ENCODE data around the gene DLST.

The DLST gene

GRCh38 chr14:74838166-74838565, 43.5 kb upstream of the DLST start:
- Histone ChIP-seq H3K4me1 (ENCODE audit: control insufficient read depth, insufficient read depth, low read length) (no peaks in the 10 kb centered on the region), H3K36me3 (ENCODE audit: control insufficient read depth in 2 of 2, insufficient read depth in 1 of 2, low read length in 2 of 2) (peaks cover 6 to 45% of the 10 kb centered on the region in 2 experiments), H3K27ac (ENCODE audit: extremely low read depth, low read depth, low read length) (no peak overlapping the region), H3K4me3 (ENCODE audit: low read depth, low read length) (no peak overlapping the region), H3K9me3 (ENCODE audit: control insufficient read depth, insufficient read depth, low read depth, low read length) (no peaks in the 10 kb centered on the region)
- CTCF ChIA-PET, result no interaction called here
- no peak for TF ChIP-seq ZNF140 (tag by site-specific recombination; IDR thresholded peaks at IDR 0.05)
- TF ChIP-seq ZNF16 (tag by site-specific recombination; IDR thresholded peaks at IDR 0.05; ENCODE audit: low read depth), result no peak
- TF ChIP-seq ZNF274 (IDR thresholded peaks at IDR 0.05; ENCODE audit: low read length), result no peak
- no peak for TF ChIP-seq ZNF274 (tag by site-specific recombination; IDR thresholded peaks at IDR 0.05; ENCODE audit: borderline replicate concordance)
- no peak for TF ChIP-seq ZNF701 (tag by site-specific recombination; IDR thresholded peaks at IDR 0.05)
- TF ChIP-seq ZNF561 (tag by site-specific recombination; IDR thresholded peaks at IDR 0.05; ENCODE audit: borderline replicate concordance), result no peak
- TF ChIP-seq ZNF629 (tag by site-specific recombination; IDR thresholded peaks at IDR 0.05), result no peak
- TF ChIP-seq PRDM2 (tag by site-specific recombination; IDR thresholded peaks at IDR 0.05; ENCODE audit: borderline replicate concordance), result no peak
- no peak for TF ChIP-seq ZNF155 (tag by site-specific recombination; IDR thresholded peaks at IDR 0.05)
- no peak for TF ChIP-seq ZNF514 (tag by site-specific recombination; IDR thresholded peaks at IDR 0.05)
- POLR2A ChIA-PET, result interaction anchor here (0.6 to 1.5 kb wide), 3 partner anchors 75 to 126 kb away, joined by 3 to 9 read pairs (median 3); partner anchors contain the start of gene YLPM1

GRCh38 chr14:74840603-74841030, 41.1 kb upstream of the DLST start:
- Histone ChIP-seq H3K36me3 (ENCODE audit: control insufficient read depth in 2 of 2, insufficient read depth in 1 of 2, low read length in 2 of 2) (peaks cover under 1 to 34% of the 10 kb centered on the region in 2 experiments), H3K9me3 (ENCODE audit: control insufficient read depth, insufficient read depth, low read depth, low read length) (no peaks in the 10 kb centered on the region), H3K27ac (ENCODE audit: extremely low read depth, low read depth, low read length) (no peak overlapping the region), H3K4me3 (ENCODE audit: low read depth, low read length) (no peak overlapping the region), H3K4me1 (ENCODE audit: control insufficient read depth, insufficient read depth, low read length) (no peaks in the 10 kb centered on the region)
- ChIA-PET CTCF (interaction anchor here (1.1 to 2.0 kb wide), 2 partner anchors 21 to 66 kb away, joined by 3 to 12 read pairs; no protein-coding TSS in a partner anchor), POLR2A (no interaction called here)
- TF ChIP-seq ZNF580 (tag by site-specific recombination; IDR thresholded peaks at IDR 0.05) (no peak), MYNN (tag by site-specific recombination; IDR thresholded peaks at IDR 0.05; ENCODE audit: borderline replicate concordance) (no peak), ZNF555 (tag by site-specific recombination; conservative IDR thresholded peaks at IDR 0.05) (no peak), PRDM1 (tag by site-specific recombination; IDR thresholded peaks at IDR 0.05) (no peak), ZNF785 (tag by site-specific recombination; IDR thresholded peaks at IDR 0.05) (no peak), ZNF747 (tag by site-specific recombination; IDR thresholded peaks at IDR 0.05) (no peak), ZNF248 (tag by site-specific recombination; IDR thresholded peaks at IDR 0.05) (no peak), ZNF561 (tag by site-specific recombination; IDR thresholded peaks at IDR 0.05; ENCODE audit: borderline replicate concordance) (no peak), ZFP69B (tag by site-specific recombination; IDR thresholded peaks at IDR 0.05) (no peak), PRDM2 (tag by site-specific recombination; IDR thresholded peaks at IDR 0.05; ENCODE audit: borderline replicate concordance) (no peak), OVOL3 (tag by site-specific recombination; IDR thresholded peaks at IDR 0.05) (no peak), BCL11B (tag by site-specific recombination; IDR thresholded peaks at IDR 0.05; ENCODE audit: low read depth) (no peak), ZNF23 (tag by site-specific recombination; IDR thresholded peaks at IDR 0.05; ENCODE audit: borderline replicate concordance) (no peak), ZNF558 (tag by site-specific recombination; IDR thresholded peaks at IDR 0.05) (no peak), ZNF621 (tag by site-specific recombination; IDR thresholded peaks at IDR 0.05) (no peak)
